Heart right ventricle (tissue), 16 donors: ENCODE results near the gene SLC43A2. TPM values are rescaled to one million over a fixed set of nuclear protein-coding genes. Genes with fewer than 3 reads are reported as not detected.
"Not testable (repeated sequence)": the region's sequence is repeated elsewhere in the genome, so short reads cannot be mapped to it uniquely, and the experiment has no call there.

Source experiments
- ATAC-seq, 8 donors: fragments of 200-7000 bp; cut with Tn5 transposase; one replicate each; pipeline ENCODE4 v1.9.1; 2020; ENCODE audit warnings: mild to moderate bottlenecking in 8 of 8, moderate library complexity in 8 of 8, moderate number of reproducible peaks in 1 of 8
- DNase-seq, 2 donors: peaks; one replicate each; pipeline ENCODE4 v3.0.0-alpha.2; 2020
- H3K27ac ChIP-seq, 10 donors: fragments of 200-600 bp; sonication (generic) in 2 of 10; one replicate each; pipeline versions ENCODE4 v1.5.0 to v1.8.0; 2020 to 2022; ENCODE audit warnings: mild to moderate bottlenecking in 3 of 10
- H3K27me3 ChIP-seq, 7 donors: fragments of 200-600 bp; one replicate each; pipeline ENCODE4 v1.8.0; 2021 to 2022; ENCODE audit warnings: mild to moderate bottlenecking in 2 of 7
- H3K36me3 ChIP-seq, 9 donors: fragments of 200-600 bp; sonication (generic) in 1 of 9; one replicate each; pipeline versions ENCODE4 v1.5.0 to v1.8.0; 2020 to 2022; ENCODE audit warnings: mild to moderate bottlenecking in 2 of 9
- H3K4me1 ChIP-seq, 9 donors: fragments of 200-600 bp; sonication (generic) in 1 of 9; one replicate each; pipeline versions ENCODE4 v1.5.0 to v1.8.0; 2020 to 2022; ENCODE audit warnings: mild to moderate bottlenecking in 4 of 9
- H3K4me3 ChIP-seq, 10 donors: fragments of 200-600 bp; sonication (generic) in 2 of 10; one replicate each; pipeline versions ENCODE4 v1.5.0 to v1.8.0; 2020 to 2022; ENCODE audit warnings: mild to moderate bottlenecking in 7 of 10, moderate library complexity in 2 of 10
- H3K9me3 ChIP-seq, 11 donors: fragments of 200-600 bp in 10 of 11; sonication (generic) in 2 of 11; one replicate each; pipeline versions ENCODE4 v1.5.0 to v1.8.0; 2013 to 2022; ENCODE audit warnings: mild to moderate bottlenecking in 2 of 11, control low read depth in 1 of 11, moderate library complexity in 1 of 11
- CTCF ChIP-seq, 9 donors: fragments of 200-600 bp; sonication (generic) in 2 of 9; IDR thresholded peaks; one replicate each; pipeline versions ENCODE4 v1.5.0 to v1.8.0; 2021 to 2022; ENCODE audit warnings: antibody characterized with exemption in 9 of 9, mild to moderate bottlenecking in 5 of 9, moderate library complexity in 1 of 9
- WGBS, 2 donors: extraction: QIAGEN DNeasy Blood & Tissue Kit; methylation state at CpG; one replicate each; pipeline ENCODE4 v1.1.7; 2013; ENCODE audit warnings: inconsistent platforms in 1 of 2; 5-methylcytosine and 5-hydroxymethylcytosine counted together
- intact Hi-C, 10 donors: fragments of 100-400 bp; cut with DNase I; formaldehyde crosslinking; loops; one replicate each; pipeline versions ENCODE4 v1.11.1 to v1.14.2; 2022
- polyA plus RNA-seq, 2 donors: library from polyadenylated mRNA; stranded (reverse); fragments of 200-250 nt; gene quantifications; one replicate each; pipeline ENCODE4 v1.2.3, GENCODE V29; 2013
- total RNA-seq, 10 donors: library from RNA; stranded (reverse); fragmentation: NEBNext Ultra II Directional in 3 of 10; extraction: Animal tissue kit (Norgen Biotek cat#: 25700) in 3 of 10; gene quantifications; one replicate each; pipeline versions ENCODE4 v1.2.1 to v1.2.4, GENCODE V29; 2021 to 2023
- donor health status: Arrhythmogenic right ventricular cardiomyopathy.
- donor health status: ischemic (EF 13 %, LVEDD 7.1; RV severe dilation, severe dysfunction).
- donor health status: healthy with polysubstance abuse.
- donor health status: DM: no; HTN: yes; CAD: no.
- donor health status: DM: no; HTN: no; CAD: no.
- donor health status: ischemic (EF 25% LVEDD 6.9; RV normal size, moderate dysfunction).
- donor health status: ischemic (EF 25% LVEDD 5.7; RV mildly dilated, moderate dysfunction).
- donor health status: healthy.
- donor health status: DM: yes; HTN: yes; CAD: no.
- donor health status: Ischemic cardiomyopathy.
- donor health status: ischemic (EF 35%, LVEDD 5.7; RV mildly dilated, moderate dysfunction).
- donor health status: nonischemic (EF 11% LVEDD 7.7; RV severe dilation, severe dysfunction).
- donor health status: DM: yes; HTN: yes; CAD: no.
- donor health status: PGD.
- donor health status: ischemic (EF 29% LVEDD 5.4; RV normal size, mild dysfunction).
- donor health status: nonischemic (EF 23%, LVEDD 6.1; RV moderate dilation, normal function).

SLC43A2 gene
- total and polyA plus RNA-seq, 12 donors: 1.6 to 16.4 (median 6.1) TPM

DNA sequence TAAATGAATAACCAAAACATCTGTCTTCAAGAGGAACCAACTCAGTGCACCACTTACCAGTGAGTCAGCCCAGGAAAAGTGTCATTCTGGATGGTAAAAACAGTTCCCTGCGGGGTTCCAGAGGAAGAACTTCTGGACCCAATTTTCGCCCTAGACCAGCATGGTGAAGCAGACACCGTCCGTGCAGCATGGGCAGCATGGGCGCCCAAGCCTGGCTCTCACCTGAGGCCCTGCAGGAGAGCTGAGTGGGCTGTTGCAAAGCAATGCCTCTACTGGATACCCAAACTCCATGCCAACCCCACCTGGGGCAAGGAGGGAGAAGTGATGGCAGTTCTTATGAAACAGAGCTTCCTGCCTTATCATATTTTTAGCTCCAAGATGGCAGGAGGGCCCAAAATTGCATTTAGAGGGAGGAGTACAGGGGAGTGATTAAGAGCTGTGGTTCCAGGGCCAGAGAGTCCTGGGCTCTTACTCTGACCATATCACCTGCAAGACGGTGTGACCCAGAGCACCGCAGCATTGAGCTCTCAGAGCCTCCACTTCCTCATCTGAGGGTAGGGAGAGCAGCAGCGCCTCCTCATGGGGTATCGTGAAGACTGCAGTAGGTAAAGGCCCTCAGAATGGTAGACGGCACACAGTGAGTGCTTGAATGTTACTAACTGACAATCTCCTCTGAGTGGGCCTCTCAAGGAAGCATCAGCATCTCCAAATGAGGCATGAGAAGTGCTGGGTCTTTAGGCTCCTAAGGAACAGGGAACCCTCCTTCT lies 95.6 kb downstream of the SLC43A2 start:
- no peaks in the 10 kb centered on the region for H3K9me3 ChIP-seq
- intact Hi-C loops: loop anchor here in 2 of 10 donors (10.0 kb wide), 1 partner anchor 258 kb away; the partner anchor contains the start of genes BHLHA9 (in 2 of the 2) and TRARG1 (in 2 of the 2)
- peak overlapping the region; percentile 20 to 79 (median 47) for H3K27ac ChIP-seq
- peaks cover 0 to 18% (median 5%) of the 10 kb centered on the region in 9 donors for H3K4me1 ChIP-seq
- H3K4me3 ChIP-seq: no peak overlapping the region
- peak in 7 of 8 donors; percentile 49 to 81 (median 72) for ATAC-seq
- WGBS, 2 donors: 78 to 79% methylated on average over 10 of the region's 10 CpGs
- DNase-seq: no peak
- peak in 7 of 9 donors; percentile 26 to 55 (median 44) for TF ChIP-seq CTCF (IDR thresholded peaks at IDR 0.05)
- no peaks in the 10 kb centered on the region for H3K27me3 ChIP-seq
- H3K36me3 ChIP-seq: peaks cover 0 to 100% (median 32%) of the 10 kb centered on the region in 9 donors

DNA sequence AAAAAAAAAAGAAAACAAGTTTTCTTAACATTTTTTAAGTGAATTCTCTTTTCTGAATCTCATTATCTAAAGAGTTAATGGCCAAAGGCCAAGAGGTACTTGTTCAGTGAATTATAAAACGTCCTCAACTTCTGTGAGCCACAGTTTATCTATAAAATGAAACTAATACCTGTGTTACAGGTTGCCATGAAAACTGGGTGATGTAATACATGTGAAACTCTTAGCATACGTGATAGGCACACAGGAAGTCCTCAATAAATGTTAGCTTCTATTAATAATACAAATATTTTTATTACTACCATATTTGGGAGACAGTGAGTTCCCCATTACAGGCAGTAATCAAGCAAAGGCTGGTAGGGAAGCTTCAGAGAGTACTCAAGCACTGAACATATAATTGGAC lies 98.8 kb downstream of the SLC43A2 start:
- intact Hi-C loops: loop anchor here in 2 of 10 donors (10.0 kb wide), 1 partner anchor 255 kb away; the partner anchor contains the start of genes BHLHA9 (in 2 of the 2) and TRARG1 (in 2 of the 2)
- Histone ChIP-seq H3K27me3 (no peaks in the 10 kb centered on the region), H3K27ac (no peak overlapping the region), H3K36me3 (peaks cover 0 to 100% (median 31%) of the 10 kb centered on the region in 9 donors), H3K9me3 (no peaks in the 10 kb centered on the region), H3K4me1 (peaks cover 0 to 18% (median 5%) of the 10 kb centered on the region in 9 donors), H3K4me3 (no peak overlapping the region)
- no peak for TF ChIP-seq CTCF (IDR thresholded peaks at IDR 0.05)
- DNase-seq (no peak), ATAC-seq (no peak)
- WGBS, 2 donors: 46 to 62% methylated on average over 2 of the region's 2 CpGs

DNA sequence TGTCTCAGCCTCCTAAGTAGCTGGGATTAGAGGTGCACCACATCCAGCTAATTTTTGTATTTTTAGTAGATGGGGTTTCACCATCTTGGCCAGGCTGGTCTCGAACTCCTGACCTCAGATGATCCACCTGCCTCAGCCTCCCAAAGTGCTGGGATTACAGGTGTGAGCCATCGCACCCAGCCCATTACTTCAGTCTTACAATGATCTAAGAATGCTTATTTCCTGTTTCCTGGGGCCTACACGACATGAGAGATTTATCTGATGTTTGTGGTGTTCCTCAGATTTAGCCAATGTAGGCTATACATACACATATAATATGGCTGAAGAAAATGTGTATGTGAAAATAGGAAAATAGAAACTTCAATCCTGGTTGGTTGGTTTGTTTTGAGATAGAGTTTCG lies 101.8 kb downstream of the SLC43A2 start:
- H3K9me3 ChIP-seq, H3K27ac ChIP-seq, ATAC-seq, H3K4me1 ChIP-seq, intact Hi-C loops, H3K4me3 ChIP-seq, H3K27me3 ChIP-seq, DNase-seq: not testable (repeated sequence)
- WGBS, 2 donors: 75 to 87% methylated on average over 4 of the region's 4 CpGs
- peaks cover 0 to 100% (median 27%) of the 10 kb centered on the region in 9 donors for H3K36me3 ChIP-seq

GRCh38 chr17:1522626-1523025 lies 106.0 kb downstream of the SLC43A2 start:
- no peak for TF ChIP-seq CTCF (IDR thresholded peaks at IDR 0.05)
- WGBS, 2 donors: 94 to 95% methylated on average over 5 of the region's 5 CpGs

More at GRCh38 chr17:1522626-1523025, 106.0 kb downstream of the SLC43A2 start:
- Histone ChIP-seq H3K4me1 (peaks cover 0 to 12% (median 2%) of the 10 kb centered on the region in 9 donors), H3K36me3 (peaks cover 0 to 97% (median 21%) of the 10 kb centered on the region in 9 donors), H3K27ac (no peak overlapping the region), H3K27me3 (no peaks in the 10 kb centered on the region), H3K9me3 (no peaks in the 10 kb centered on the region), H3K4me3 (no peak overlapping the region)
- intact Hi-C loops: loop anchor here in 1 of 10 donors (5.0 kb wide), 1 partner anchor 105 kb away; no protein-coding TSS in a partner anchor
- DNase-seq: no peak
- ATAC-seq: no peak
